PC-9 (cell line): Measurements from ENCODE around the gene USF2. TPM values are rescaled to one million over a fixed set of nuclear protein-coding genes. Genes with fewer than 3 reads are reported as not detected.

Source experiments
- BruUV-seq: library from RNA; stranded (reverse); fragments of 400-500 nt; replicated peaks from 2 replicates; lab custom pipeline; 2021; lab: Mats Ljungman, UMichigan
- CTCF ChIA-PET: fragments of 300-600 bp; sonication (Branson Sonifier 250); formaldehyde crosslinking; loops from one replicate; lab custom pipeline; 2022; ENCODE audit warnings: antibody characterized with exemption; lab: Charles Lee
- POLR2A ChIA-PET: fragments of 300-600 bp; sonication (Branson Sonifier 250); formaldehyde crosslinking; loops from one replicate; lab custom pipeline; 2022; ENCODE audit warnings: antibody characterized with exemption; ENCODE audit not compliant: unreplicated experiment; lab: Charles Lee
- DNase-seq, 2 experiments: peaks; one replicate each; pipeline versions ENCODE4 v3.0.0 to v3.0.0-alpha.2; 2015 to 2022; ENCODE audit warnings: mixed read lengths in 1 of 2
- H2AFZ ChIP-seq: fragments of 200-600 bp; sonication (generic); 2 replicates; pipeline ENCODE4 v1.8.1; 2017; ENCODE audit warnings: antibody characterized with exemption
- H3F3A ChIP-seq: fragments of 200-600 bp; sonication (generic); 2 replicates; pipeline ENCODE4 v1.8.1; 2017; ENCODE audit warnings: antibody characterized with exemption, mild to moderate bottlenecking, low read depth; ENCODE audit not compliant: insufficient read depth
- H3K27ac ChIP-seq: fragments of 200-600 bp; sonication (generic); 2 replicates; pipeline ENCODE4 v1.6.1; 2016; ENCODE audit warnings: mixed run types
- H3K27me3 ChIP-seq: fragments of 200-600 bp; sonication (generic); 2 replicates; pipeline ENCODE4 v1.6.1; 2016; ENCODE audit warnings: low read depth, mixed run types; ENCODE audit not compliant: insufficient read depth
- H3K36me3 ChIP-seq: fragments of 200-600 bp; sonication (generic); 2 replicates; pipeline ENCODE4 v1.6.1; 2016; ENCODE audit warnings: low read depth, mixed run types
- H3K4me1 ChIP-seq: fragments of 200-600 bp; sonication (generic); replicated peaks from 2 replicates; pipeline ENCODE4 v1.6.1; 2016; ENCODE audit warnings: mixed run types; ENCODE audit not compliant: insufficient read depth
- H3K4me2 ChIP-seq: fragments of 200-600 bp; sonication (generic); 2 replicates; pipeline ENCODE4 v1.6.1; 2017; ENCODE audit warnings: mixed run types
- H3K4me3 ChIP-seq: fragments of 200-600 bp; sonication (generic); 2 replicates; pipeline ENCODE4 v1.6.1; 2016; ENCODE audit warnings: mixed run types
- H3K79me2 ChIP-seq: fragments of 200-600 bp; sonication (generic); 2 replicates; pipeline ENCODE4 v1.6.1; 2017; ENCODE audit warnings: low read depth, mixed run types
- H3K9me2 ChIP-seq: fragments of 200-600 bp; sonication (generic); 2 replicates; pipeline ENCODE4 v1.8.1; 2017; ENCODE audit warnings: mild to moderate bottlenecking; ENCODE audit not compliant: insufficient read depth
- H3K9me3 ChIP-seq: fragments of 200-600 bp; sonication (generic); 2 replicates; pipeline ENCODE4 v1.8.1; 2016; ENCODE audit warnings: low read depth; ENCODE audit not compliant: insufficient read depth
- H4K20me1 ChIP-seq: fragments of 200-600 bp; sonication (generic); 2 replicates; pipeline ENCODE4 v1.8.1; 2017; ENCODE audit not compliant: insufficient read depth
- EZH2 ChIP-seq: fragments of 200-600 bp; sonication (generic); IDR thresholded peaks from 2 replicates; pipeline ENCODE4 v1.8.0; 2017; ENCODE audit warnings: antibody characterized with exemption, low read depth
- intact Hi-C: fragments of 100-400 bp; cut with micrococcal nuclease; formaldehyde crosslinking; loops from one replicate; pipeline ENCODE4 v1.10.0; 2022; ENCODE audit not compliant: unreplicated experiment
- total RNA-seq: library from RNA; stranded (reverse); gene quantifications from 2 replicates; pipeline ENCODE4 v1.2.3, GENCODE V29; 2021
- TF ChIP-seq, protein P1 (sequence below): fragments of 200-600 bp; sonication (generic); conservative IDR thresholded peaks from 2 replicates; pipeline ENCODE4 v1.6.1; 2017; ENCODE audit warnings: mixed run types, antibody characterized with exemption, mild to moderate bottlenecking, moderate library complexity

USF2 gene
- total RNA-seq, 1 experiment from 2014 or later = 98.2 TPM

DNA sequence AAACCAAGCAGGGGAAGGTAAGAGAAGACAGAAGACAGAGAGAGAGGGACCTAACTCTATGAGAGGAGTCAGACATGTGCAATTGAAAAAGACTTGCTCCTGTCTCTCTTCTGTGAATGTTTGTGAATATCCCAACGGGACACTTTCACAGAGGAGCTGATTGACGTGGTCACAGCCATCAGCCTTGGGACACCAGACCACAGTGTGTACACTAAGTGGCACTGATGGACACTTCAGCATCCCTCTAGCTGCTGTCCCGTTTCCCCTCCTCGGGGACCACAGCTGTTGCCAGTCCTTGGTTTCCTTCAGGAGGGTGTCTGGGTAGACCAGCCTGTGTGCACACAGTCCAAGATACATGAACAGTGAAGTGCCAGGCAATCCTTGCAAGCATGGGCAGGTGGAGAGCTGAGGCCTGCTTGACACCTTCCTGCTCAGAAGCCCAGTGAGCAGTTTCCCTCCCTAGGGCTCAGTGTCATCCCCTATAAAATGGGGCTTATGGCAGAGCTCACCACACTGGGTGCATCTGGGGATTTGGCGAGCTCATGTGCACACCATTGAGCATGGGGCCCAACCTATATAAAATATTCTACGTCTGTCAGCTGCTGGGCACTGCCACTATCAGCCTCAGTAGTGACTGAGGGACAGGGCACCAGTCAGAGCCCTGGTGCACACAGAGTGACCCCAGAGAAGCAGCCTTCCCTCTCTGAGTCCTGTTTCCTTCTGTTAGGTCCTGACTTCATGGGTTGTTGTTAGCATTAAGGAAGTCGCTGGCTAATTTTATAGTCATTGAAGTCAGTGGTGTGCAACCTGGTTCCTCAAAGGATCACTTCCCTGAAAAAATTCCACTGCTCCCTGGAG lies 4.3 kb upstream of the USF2 start:
- H3K4me2 ChIP-seq = no peak overlapping the region
- peaks cover 19% of the 10 kb centered on the region for H4K20me1 ChIP-seq
- no TSS peak for BruUV-seq
- 0 out of 2 replicates have a peak, but pooled peaks cover 5% of the 10 kb centered on the region for H3K36me3 ChIP-seq
- H3F3A ChIP-seq = peaks cover 59% of the 10 kb centered on the region
- TF ChIP-seq, protein P1, sequence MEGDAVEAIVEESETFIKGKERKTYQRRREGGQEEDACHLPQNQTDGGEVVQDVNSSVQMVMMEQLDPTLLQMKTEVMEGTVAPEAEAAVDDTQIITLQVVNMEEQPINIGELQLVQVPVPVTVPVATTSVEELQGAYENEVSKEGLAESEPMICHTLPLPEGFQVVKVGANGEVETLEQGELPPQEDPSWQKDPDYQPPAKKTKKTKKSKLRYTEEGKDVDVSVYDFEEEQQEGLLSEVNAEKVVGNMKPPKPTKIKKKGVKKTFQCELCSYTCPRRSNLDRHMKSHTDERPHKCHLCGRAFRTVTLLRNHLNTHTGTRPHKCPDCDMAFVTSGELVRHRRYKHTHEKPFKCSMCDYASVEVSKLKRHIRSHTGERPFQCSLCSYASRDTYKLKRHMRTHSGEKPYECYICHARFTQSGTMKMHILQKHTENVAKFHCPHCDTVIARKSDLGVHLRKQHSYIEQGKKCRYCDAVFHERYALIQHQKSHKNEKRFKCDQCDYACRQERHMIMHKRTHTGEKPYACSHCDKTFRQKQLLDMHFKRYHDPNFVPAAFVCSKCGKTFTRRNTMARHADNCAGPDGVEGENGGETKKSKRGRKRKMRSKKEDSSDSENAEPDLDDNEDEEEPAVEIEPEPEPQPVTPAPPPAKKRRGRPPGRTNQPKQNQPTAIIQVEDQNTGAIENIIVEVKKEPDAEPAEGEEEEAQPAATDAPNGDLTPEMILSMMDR = no peak
- TF ChIP-seq EZH2 = no peak
- ChIA-PET CTCF (interaction anchor here (0.6 kb wide), 2 partner anchors 124 to 411 kb away, joined by 3 to 4 read pairs; no protein-coding TSS in a partner anchor), POLR2A (interaction anchor here (0.6 kb wide), 1 partner anchor 455 kb away, joined by 4 read pairs; no protein-coding TSS in a partner anchor)
- DNase-seq = no peak
- no peaks in the 10 kb centered on the region for H3K9me2 ChIP-seq
- no peaks in the 10 kb centered on the region for H3K27me3 ChIP-seq
- H3K4me3 ChIP-seq = no peak overlapping the region
- H3K27ac ChIP-seq = no peak overlapping the region
- H3K79me2 ChIP-seq = peaks cover 6% of the 10 kb centered on the region; the same call in 1 of the 2 replicates
- intact Hi-C loops = loop anchor here (5.0 kb wide), 2 partner anchors 122 to 197 kb away; partner anchors contain the start of gene FXYD7
- H3K4me1 ChIP-seq = peaks cover 7% of the 10 kb centered on the region; the same call in 1 of the 2 replicates
- H2AFZ ChIP-seq = no peak overlapping the region
- no peaks in the 10 kb centered on the region for H3K9me3 ChIP-seq

DNA sequence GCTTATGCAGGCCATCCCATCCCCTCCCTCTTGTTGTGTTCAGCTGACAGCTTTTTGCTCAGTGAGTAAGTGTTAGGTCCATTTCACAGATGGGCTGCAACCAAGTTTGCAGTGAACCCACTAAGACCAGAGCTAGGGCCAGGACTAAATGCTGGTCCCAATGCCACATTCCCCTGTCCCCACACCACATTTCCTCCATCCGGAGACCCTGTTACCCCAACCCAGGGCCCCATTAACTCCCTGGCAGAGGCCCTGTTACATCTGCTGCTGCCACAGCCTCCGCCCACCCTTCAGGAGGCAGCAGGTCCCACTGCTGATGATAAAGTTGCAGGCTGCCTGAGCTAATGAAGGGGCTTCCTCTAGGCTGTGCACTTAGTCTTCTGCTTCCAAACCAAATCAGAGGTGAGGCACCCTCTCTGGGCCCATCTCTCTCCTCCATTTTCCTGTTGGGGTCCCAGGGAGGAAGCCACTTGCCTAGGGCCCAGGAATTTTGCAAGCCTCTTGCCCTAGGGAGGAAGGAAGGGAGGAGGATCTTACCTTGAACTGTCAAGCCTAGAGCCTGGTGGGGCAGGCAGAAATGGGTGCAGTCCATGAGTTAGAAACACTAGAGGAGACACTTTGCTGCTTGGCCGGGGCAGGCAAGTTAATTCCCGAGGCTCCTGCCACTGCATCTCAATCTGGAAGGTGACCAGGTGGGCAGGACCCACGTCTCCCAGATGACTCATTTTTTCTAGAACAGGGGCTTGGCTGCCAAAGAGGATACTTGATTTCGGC lies 3.4 kb upstream of the USF2 start:
- no peak for DNase-seq
- no TSS peak for BruUV-seq
- H3K4me2 ChIP-seq = no peak overlapping the region
- no peak overlapping the region for H3K27ac ChIP-seq
- ChIA-PET POLR2A (interaction anchor here (0.6 kb wide), 1 partner anchor 259 kb away, joined by 5 read pairs; no protein-coding TSS in a partner anchor), CTCF (no interaction called here)
- H3K4me1 ChIP-seq = peaks cover 13% of the 10 kb centered on the region; the same call in 1 of the 2 replicates
- H3K9me3 ChIP-seq = no peaks in the 10 kb centered on the region
- 0 out of 2 replicates have a peak, but pooled peaks cover 5% of the 10 kb centered on the region for H3K36me3 ChIP-seq
- peaks cover 12% of the 10 kb centered on the region for H3K79me2 ChIP-seq
- peaks cover 53% of the 10 kb centered on the region for H3F3A ChIP-seq
- no peak overlapping the region for H3K4me3 ChIP-seq
- H4K20me1 ChIP-seq = peaks cover 19% of the 10 kb centered on the region
- intact Hi-C loops = loop anchor here (5.0 kb wide), 2 partner anchors 123 to 198 kb away; partner anchors contain the start of gene FXYD7
- H3K27me3 ChIP-seq = no peaks in the 10 kb centered on the region
- no peak for TF ChIP-seq EZH2
- TF ChIP-seq, protein P1 = no peak
- H2AFZ ChIP-seq = no peak overlapping the region
- H3K9me2 ChIP-seq = no peaks in the 10 kb centered on the region
